Measurements from ENCODE around the gene DUSP7. TPM values are rescaled to one million over a fixed set of nuclear protein-coding genes. Genes with fewer than 3 reads are reported as not detected.
"Not testable (repeated sequence)": the region's sequence is repeated elsewhere in the genome, so short reads cannot be mapped to it uniquely, and the experiment has no call there.

The DUSP7 gene
- total RNA-seq, 2 donors from 2014 or later: 19.3 to 25.1 TPM

DNA sequence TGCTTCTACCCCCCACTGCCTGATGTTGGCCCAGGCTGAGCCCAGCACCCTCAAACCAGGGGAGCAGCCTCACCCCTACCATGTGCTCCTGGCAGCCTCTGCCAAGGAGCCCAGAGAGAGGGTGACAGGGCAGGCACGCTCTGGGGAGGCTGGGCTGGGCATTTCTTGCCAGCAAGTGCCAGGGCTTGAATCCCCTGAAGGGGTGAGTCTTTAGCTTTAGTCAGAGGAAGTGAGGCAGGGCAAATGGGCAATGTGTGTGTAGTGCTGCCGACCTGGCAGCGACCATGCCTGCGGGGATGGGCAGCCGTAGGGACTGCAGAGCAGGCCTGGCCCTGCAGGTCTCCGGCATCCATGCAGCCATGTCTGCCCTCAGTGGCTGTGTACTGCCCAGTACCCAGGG, 18.1 kb downstream of the DUSP7 start:
- Mint-ChIP-seq H3K9me3 (no peaks in the 10 kb centered on the region), H3K4me3 (no peak overlapping the region), H3K27ac (no peak overlapping the region), H3K36me3 (ENCODE audit: low read depth) (no peaks in the 10 kb centered on the region), H3K4me1 (no peaks in the 10 kb centered on the region), H3K27me3 (no peaks in the 10 kb centered on the region)
- no peak for ATAC-seq (replicated peaks)

DNA sequence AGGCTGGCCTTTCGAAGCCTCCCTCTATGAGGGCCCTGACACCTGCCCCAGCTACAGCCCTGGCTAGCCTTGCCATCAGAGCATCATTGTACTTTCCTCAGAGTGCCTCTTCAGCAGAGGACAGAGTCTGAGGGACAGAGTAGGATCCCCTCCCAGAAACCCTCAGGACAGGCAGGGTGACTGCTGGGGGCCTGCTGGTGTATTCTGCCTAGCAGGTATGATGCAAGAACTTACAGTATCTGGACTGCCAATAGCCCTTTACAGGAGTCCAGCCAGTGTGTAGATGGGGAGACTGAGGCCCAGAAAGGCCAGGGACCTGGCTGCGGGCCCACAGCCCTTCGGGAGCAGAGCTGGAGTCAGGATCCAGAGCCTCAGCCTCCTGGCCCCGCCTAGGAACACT, 19.1 kb downstream of the DUSP7 start:
- H3K36me3 Mint-ChIP-seq (ENCODE audit: low read depth): no peaks in the 10 kb centered on the region
- no peaks in the 10 kb centered on the region for H3K27me3 Mint-ChIP-seq
- ATAC-seq (replicated peaks): no peak
- H3K4me1 Mint-ChIP-seq: no peaks in the 10 kb centered on the region
- H3K4me3 Mint-ChIP-seq: no peak overlapping the region
- H3K9me3 Mint-ChIP-seq: no peaks in the 10 kb centered on the region
- H3K27ac Mint-ChIP-seq: peak overlapping the region; percentile 36

DNA sequence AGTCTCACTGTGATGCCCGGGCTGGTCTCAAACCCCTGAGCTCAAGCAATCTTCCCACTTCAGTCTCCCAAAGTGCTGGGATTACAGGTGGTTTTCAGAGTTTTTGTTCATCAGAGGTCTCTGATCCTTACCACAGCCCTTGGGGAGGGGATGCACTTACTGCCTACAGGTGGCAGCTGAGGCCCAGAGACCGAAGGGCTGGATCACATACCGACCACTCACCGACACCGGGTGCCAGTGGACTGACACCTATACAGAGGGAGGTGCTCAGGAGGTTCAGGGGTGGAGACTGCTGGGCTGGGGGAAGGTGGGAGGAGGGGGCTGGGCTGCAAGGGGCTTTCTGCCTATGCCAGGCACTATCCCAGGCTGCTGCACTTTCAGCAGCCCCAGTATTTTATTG, 19.5 kb downstream of the DUSP7 start:
- H3K27me3 Mint-ChIP-seq: no peaks in the 10 kb centered on the region
- H3K4me1 Mint-ChIP-seq: no peaks in the 10 kb centered on the region
- H3K27ac Mint-ChIP-seq: peak overlapping the region; percentile 36
- H3K4me3 Mint-ChIP-seq: no peak overlapping the region
- ATAC-seq (replicated peaks): peak; percentile 32
- no peaks in the 10 kb centered on the region for H3K36me3 Mint-ChIP-seq (ENCODE audit: low read depth)
- no peaks in the 10 kb centered on the region for H3K9me3 Mint-ChIP-seq

DNA sequence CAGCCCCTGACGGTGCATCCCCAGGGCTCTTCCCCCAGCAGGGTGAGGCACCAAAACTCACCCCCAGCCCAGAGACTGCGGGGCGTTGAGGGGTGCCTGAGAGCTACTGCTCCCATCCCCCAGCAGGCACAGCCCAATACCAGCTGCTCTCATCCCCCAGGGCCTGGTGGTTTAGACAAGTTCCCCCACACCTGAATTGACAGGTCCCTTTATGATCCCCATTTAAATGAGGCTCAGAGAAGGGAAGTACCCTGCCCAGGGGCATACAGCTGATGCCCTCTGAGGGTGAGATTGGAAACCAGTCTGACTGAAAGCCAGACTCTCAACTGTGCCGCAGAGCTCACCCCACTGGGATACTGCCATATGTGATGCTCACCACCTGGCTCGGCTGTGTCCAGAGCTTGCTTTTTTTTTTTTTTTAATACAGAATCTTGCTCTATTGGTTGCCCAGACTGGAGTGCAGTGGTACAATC, 20.1 kb downstream of the DUSP7 start:
- Mint-ChIP-seq H3K27ac (peak overlapping the region; percentile 36), H3K4me3 (no peak overlapping the region), H3K27me3 (no peaks in the 10 kb centered on the region), H3K4me1 (no peaks in the 10 kb centered on the region), H3K36me3 (ENCODE audit: low read depth) (no peaks in the 10 kb centered on the region), H3K9me3 (no peaks in the 10 kb centered on the region)
- peak; percentile 53 for ATAC-seq (replicated peaks)

DNA sequence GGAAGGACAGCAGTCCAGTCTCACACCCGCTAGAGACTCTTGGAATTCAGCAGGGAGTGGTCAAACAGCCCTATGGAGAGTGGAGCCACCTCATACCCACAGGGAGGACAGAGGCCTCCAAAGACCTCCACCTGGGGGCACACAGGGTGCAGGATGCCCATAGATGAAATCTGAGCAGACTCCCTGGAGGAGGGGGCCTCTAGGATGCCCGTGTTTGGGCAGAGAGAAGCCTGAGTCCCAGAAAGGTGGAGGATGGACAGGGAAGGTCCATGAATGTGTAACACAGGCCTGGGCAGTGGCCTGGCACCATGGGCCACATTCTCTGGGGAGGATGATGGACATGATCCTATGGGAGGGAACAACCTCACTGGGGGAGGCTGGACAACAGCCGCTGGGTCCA, 21.7 kb downstream of the DUSP7 start:
- no peaks in the 10 kb centered on the region for H3K27me3 Mint-ChIP-seq
- ATAC-seq (replicated peaks): no peak
- H3K4me3 Mint-ChIP-seq: no peak overlapping the region
- no peaks in the 10 kb centered on the region for H3K36me3 Mint-ChIP-seq (ENCODE audit: low read depth)
- H3K4me1 Mint-ChIP-seq: no peaks in the 10 kb centered on the region
- H3K27ac Mint-ChIP-seq: no peak overlapping the region
- H3K9me3 Mint-ChIP-seq: no peaks in the 10 kb centered on the region

DNA sequence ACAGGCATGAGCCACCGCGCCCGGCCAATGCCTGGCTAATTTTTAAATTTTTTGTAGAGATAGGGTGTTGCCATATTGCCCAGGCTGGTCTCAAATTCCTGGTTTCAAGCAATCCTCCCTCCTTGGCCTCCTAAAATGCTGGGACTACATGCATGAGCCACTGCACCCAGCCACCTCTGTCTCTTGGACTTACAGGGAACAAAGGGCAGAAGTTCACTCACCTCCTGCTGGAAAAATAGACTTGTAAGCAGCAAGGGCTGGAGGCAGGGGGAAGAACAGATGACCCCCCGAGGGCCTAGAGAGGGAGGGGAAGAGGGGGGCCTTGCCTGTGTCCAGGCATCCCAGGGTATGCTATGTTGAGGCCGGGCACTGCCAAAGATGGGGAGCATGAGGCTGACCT, 22.2 kb downstream of the DUSP7 start:
- Mint-ChIP-seq H3K4me1 (no peaks in the 10 kb centered on the region), H3K27ac (no peak overlapping the region)

DNA sequence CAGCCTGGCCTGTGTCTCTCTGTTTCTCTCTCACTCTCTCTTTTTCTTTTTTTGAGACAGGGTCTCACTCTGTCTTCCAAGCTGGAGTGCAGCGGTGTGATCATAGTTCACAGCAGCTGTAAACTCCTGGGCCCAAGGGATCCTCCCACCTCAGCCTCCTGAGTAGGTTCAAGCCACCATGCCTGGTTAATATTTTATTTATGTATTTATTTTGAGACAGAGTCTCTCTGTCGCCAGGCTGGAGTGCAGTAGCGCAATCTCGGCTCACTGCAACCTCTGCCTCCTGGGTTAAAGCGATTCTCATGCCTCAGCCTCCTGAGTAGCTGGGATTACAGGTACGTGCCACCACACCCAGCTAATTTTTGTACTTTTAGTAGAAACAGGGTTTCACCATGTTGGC, 22.6 kb downstream of the DUSP7 start:
- H3K4me3 Mint-ChIP-seq; H3K9me3 Mint-ChIP-seq; H3K4me1 Mint-ChIP-seq; ATAC-seq (replicated peaks); H3K27ac Mint-ChIP-seq; H3K27me3 Mint-ChIP-seq; H3K36me3 Mint-ChIP-seq (ENCODE audit: low read depth): not testable (repeated sequence)

More for the DNA sequence above, 22.2 kb downstream of the DUSP7 start:
- no peaks in the 10 kb centered on the region for H3K9me3 Mint-ChIP-seq
- H3K27me3 Mint-ChIP-seq: no peaks in the 10 kb centered on the region
- no peak for ATAC-seq (replicated peaks)
- H3K36me3 Mint-ChIP-seq (ENCODE audit: low read depth): no peaks in the 10 kb centered on the region
- H3K4me3 Mint-ChIP-seq: no peak overlapping the region

DNA sequence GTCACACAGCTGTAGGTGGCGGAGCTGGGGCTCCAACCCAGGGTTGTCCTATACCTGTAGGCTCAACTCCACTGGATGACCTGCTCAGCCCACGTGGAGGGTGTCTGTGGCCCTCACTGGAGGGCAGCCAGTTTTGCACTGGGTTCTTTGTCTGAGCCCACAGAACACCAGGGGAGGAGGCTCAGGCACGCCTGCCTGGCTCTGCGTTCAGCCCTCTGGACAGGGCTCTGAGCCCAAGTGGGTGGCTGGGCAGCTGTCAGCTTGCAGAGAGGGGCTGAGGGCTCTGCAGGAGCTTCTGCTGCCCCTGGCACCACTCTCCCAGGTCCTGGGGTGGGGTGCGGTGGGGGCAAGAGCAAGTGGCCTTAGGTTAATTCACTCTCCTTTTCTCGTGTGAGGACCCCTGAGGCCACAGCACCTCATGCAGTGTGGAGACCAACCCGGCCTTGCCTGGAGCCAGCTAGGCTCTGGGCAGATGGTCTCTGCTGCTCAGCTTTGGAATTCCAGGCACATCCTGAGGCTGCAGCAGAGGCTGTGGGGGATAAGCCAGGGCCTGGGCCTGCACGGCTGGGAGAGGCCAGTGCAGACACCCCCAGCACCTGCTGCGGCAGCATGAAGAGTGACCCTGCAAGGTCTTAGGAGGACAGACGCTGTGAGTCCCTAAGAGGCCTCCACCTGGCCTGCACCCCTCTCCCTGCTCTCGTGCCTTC, 23.5 kb downstream of the DUSP7 start:
- H3K27me3 Mint-ChIP-seq: no peaks in the 10 kb centered on the region
- no peak overlapping the region for H3K4me3 Mint-ChIP-seq
- ATAC-seq (replicated peaks): no peak
- H3K36me3 Mint-ChIP-seq (ENCODE audit: low read depth): no peaks in the 10 kb centered on the region
- no peak overlapping the region for H3K27ac Mint-ChIP-seq
- no peaks in the 10 kb centered on the region for H3K4me1 Mint-ChIP-seq
- H3K9me3 Mint-ChIP-seq: no peaks in the 10 kb centered on the region

DNA sequence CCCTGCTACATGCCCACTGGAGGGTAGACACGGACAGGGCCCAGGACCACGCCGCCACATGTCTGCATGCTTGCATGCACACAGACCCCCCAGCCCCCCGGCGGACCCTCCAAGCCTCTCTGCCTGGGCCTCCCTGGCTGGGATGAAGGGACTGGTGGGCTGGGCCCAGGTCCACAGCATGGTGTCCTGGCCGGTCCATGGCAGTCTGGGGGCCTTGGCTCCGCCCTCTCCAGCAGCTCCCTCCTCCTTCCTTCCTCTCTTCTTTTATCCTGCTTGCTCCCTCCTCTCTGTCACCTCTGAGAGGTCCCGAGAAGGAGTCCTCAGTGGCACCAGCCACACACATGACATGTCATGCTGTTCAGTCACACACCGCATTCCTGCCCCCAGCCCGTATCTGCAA, 24.5 kb downstream of the DUSP7 start:
- no peak for ATAC-seq (replicated peaks)
- Mint-ChIP-seq H3K4me3 (no peak overlapping the region), H3K9me3 (no peaks in the 10 kb centered on the region)

DNA sequence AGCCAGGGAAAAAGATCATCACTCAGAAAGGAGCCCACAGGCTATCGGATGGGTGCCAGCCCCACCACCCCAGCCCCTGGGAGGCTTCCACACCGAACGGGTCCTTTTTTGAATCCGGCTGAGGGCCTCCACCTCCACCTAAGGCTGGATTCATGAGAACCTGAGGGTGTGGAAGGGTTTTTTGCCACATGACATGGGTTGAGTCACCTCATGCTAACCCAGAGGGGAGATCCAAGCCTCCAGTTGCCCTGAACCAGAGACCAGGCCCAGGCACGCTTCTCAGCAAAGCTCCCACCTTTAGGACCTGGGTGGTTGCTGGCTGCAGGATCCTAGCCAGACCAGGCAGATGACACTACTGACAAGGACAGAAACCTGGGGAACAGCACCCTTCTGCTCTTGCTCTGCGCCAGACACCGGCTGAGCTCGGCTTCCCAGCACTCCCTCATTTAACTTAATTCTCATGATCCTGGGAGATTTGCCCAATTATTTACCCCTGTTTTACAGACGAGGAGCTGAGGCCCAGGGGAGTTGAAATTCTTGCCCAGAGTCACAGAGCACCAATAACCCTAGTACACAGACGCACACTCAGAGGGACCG, 25.6 kb downstream of the DUSP7 start:
- no peaks in the 10 kb centered on the region for H3K4me1 Mint-ChIP-seq
- H3K36me3 Mint-ChIP-seq (ENCODE audit: low read depth): no peaks in the 10 kb centered on the region
- no peaks in the 10 kb centered on the region for H3K9me3 Mint-ChIP-seq
- no peak overlapping the region for H3K4me3 Mint-ChIP-seq
- H3K27ac Mint-ChIP-seq: no peak overlapping the region
- no peak for ATAC-seq (replicated peaks)
- no peaks in the 10 kb centered on the region for H3K27me3 Mint-ChIP-seq

More for the DNA sequence above, 24.5 kb downstream of the DUSP7 start:
- Mint-ChIP-seq H3K4me1 (no peaks in the 10 kb centered on the region), H3K36me3 (ENCODE audit: low read depth) (no peaks in the 10 kb centered on the region), H3K27ac (peak overlapping the region; percentile 61), H3K27me3 (no peaks in the 10 kb centered on the region)

DNA sequence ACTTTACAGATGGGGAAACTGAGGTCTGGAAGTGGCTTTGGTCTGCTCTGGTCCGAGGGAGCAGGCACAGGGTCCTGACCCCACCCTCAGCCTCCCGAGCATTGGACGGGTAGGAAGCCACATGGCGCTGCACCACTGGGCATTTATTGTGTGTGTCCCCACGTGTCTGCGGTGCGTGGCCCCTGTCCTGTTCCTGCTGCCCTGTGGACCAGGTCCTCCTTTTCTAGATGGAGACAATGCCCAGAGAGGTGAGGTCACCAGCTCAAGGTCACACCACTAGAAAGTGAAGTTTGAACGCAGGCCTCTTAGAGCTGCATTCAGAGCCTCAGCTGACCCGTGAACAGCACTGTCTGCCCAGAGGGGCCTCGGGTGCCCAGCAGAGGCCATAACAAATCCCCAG, 26.8 kb downstream of the DUSP7 start:
- ATAC-seq (replicated peaks): no peak
- Mint-ChIP-seq H3K27me3 (no peaks in the 10 kb centered on the region), H3K4me1 (peaks cover 11% of the 10 kb centered on the region), H3K27ac (no peak overlapping the region), H3K4me3 (no peak overlapping the region), H3K9me3 (no peaks in the 10 kb centered on the region), H3K36me3 (ENCODE audit: low read depth) (no peaks in the 10 kb centered on the region)

DNA sequence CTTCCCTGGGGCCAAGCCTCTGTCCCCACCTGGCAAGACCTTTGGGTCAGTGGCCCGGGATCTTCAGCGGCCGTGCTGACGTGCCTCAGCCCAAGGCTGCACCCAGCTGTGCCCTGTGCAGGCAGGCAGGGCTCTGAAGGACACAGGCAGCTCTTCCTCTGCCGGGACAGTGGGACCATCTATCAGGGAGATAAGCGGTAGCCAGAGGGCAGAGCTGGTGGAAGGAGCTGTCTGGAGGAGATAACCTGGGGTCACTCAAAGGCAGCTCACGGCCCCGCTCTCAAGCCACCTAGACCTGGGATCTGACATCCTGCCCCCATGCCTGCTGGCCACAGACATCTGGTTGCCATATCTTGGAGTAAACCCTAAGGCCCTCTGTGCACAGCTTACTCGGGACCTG, 27.3 kb downstream of the DUSP7 start:
- no peak overlapping the region for H3K27ac Mint-ChIP-seq
- H3K36me3 Mint-ChIP-seq (ENCODE audit: low read depth): no peaks in the 10 kb centered on the region
- peaks cover 16% of the 10 kb centered on the region for H3K4me1 Mint-ChIP-seq
- ATAC-seq (replicated peaks): no peak
- no peaks in the 10 kb centered on the region for H3K27me3 Mint-ChIP-seq
- H3K4me3 Mint-ChIP-seq: no peak overlapping the region
- no peaks in the 10 kb centered on the region for H3K9me3 Mint-ChIP-seq

DNA sequence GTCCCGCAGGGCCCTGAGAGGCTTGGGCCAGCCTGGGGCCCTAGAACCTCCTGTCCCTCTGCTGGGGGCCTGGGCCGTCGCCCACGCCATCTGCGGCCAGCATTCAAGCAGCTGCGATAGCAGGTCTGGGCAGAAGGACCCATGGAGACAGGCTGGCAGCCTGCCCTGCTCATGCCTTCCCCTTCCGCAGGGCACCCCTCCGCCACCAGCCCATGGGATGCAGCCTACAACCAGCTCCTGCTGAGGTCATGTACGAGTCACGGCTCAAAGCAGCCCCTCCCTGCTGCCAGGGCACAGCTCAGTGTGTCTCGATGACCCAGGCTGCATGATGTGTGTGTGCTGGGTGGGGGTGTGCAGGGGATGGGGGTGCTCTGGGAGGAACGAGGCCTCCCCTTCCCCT, 27.8 kb downstream of the DUSP7 start:
- H3K4me1 Mint-ChIP-seq: peaks cover 17% of the 10 kb centered on the region
- no peaks in the 10 kb centered on the region for H3K9me3 Mint-ChIP-seq
- no peaks in the 10 kb centered on the region for H3K36me3 Mint-ChIP-seq (ENCODE audit: low read depth)
- no peak overlapping the region for H3K4me3 Mint-ChIP-seq
- H3K27ac Mint-ChIP-seq: no peak overlapping the region
- no peaks in the 10 kb centered on the region for H3K27me3 Mint-ChIP-seq
- ATAC-seq (replicated peaks): no peak

DNA sequence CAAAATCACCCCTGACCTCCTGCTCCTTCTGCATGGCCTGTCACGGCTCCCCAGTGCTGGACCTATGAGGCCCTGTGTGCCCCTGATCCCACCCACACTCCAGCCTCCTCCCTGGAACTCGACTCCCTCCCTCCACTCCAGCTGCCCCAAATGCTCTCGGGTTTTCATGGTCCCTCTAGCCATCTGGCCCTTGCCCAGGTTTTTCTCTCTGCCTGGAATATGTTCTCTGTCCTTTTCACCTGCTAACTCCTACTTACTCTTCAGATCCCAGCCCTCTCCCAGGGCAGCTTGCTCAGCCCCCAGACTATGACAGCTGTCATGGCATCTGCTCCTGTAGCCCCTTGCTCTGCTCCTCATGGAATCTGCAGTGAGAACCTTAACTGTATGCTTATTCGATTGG, 30.3 kb downstream of the DUSP7 start:
- peak overlapping the region; percentile 23 for H3K27ac Mint-ChIP-seq
- no peaks in the 10 kb centered on the region for H3K9me3 Mint-ChIP-seq
- no peak for ATAC-seq (replicated peaks)
- H3K27me3 Mint-ChIP-seq: no peaks in the 10 kb centered on the region
- no peak overlapping the region for H3K4me3 Mint-ChIP-seq
- H3K36me3 Mint-ChIP-seq (ENCODE audit: low read depth): no peaks in the 10 kb centered on the region
- peaks cover 17% of the 10 kb centered on the region for H3K4me1 Mint-ChIP-seq

DNA sequence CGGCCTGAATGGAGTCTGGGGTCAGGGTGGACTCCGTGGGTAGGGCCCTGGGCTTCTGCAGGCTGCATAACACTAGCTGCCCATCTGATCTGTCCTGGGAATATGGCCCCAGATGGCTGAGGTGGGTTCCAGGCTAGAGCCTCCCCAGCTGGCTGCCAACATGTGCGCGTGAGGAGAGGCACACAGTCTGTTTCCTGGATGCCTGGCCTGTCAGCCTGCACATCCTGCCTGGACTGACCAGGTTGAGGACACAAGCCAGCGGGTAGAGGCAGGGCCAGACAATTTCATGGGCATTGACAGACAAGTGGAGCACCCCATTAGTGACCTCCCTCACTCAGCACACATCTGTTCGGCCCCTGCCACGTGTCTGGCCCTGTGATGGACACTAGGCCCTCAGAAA, 30.9 kb downstream of the DUSP7 start:
- peaks cover 17% of the 10 kb centered on the region for H3K4me1 Mint-ChIP-seq
- no peak overlapping the region for H3K4me3 Mint-ChIP-seq
- H3K27me3 Mint-ChIP-seq: no peaks in the 10 kb centered on the region
- peak overlapping the region; percentile 23 for H3K27ac Mint-ChIP-seq
- no peaks in the 10 kb centered on the region for H3K9me3 Mint-ChIP-seq
- ATAC-seq (replicated peaks): no peak
- no peaks in the 10 kb centered on the region for H3K36me3 Mint-ChIP-seq (ENCODE audit: low read depth)
